AG04450 (cell line): ENCODE measurements around the gene CHST3. TPM values are rescaled to one million over a fixed set of nuclear protein-coding genes. Genes with fewer than 3 reads are reported as not detected.

ENCODE experiments used
- CTCF ChIA-PET: fragments of 300-600, 350-600 bp; formaldehyde crosslinking; extraction: SDS; loops from one replicate; lab custom pipeline; 2022; ENCODE audit warnings: antibody characterized with exemption, inconsistent platforms; lab: Charles Lee
- POLR2A ChIA-PET: fragments of 350-600 bp; formaldehyde crosslinking; extraction: SDS; loops from one replicate; lab custom pipeline; 2021; ENCODE audit warnings: antibody characterized with exemption, inconsistent platforms; lab: Yijun Ruan, JAX
- DNase-seq: peaks from one replicate; pipeline ENCODE4 v3.0.0-alpha.2; 2011; ENCODE audit warnings: low read depth, low spot score
- H3K27ac ChIP-seq: one replicate; pipeline ENCODE4 v1.5.1; 2012; ENCODE audit warnings: low read depth, low read length, control low read depth
- H3K27me3 ChIP-seq: one replicate; pipeline ENCODE4 v1.6.0; 2012; ENCODE audit warnings: low read length; ENCODE audit not compliant: control insufficient read depth, insufficient read depth
- H3K4me3 ChIP-seq: 2 replicates; pipeline ENCODE4 v1.5.1; 2011; ENCODE audit warnings: mild to moderate bottlenecking, low read depth, low read length, control low read depth
- H3K9me3 ChIP-seq: 2 replicates; pipeline ENCODE4 v1.5.1; 2012; ENCODE audit warnings: low read length; ENCODE audit not compliant: control insufficient read depth, insufficient read depth
- polyA plus RNA-seq: library from polyadenylated mRNA; depleted of rRNA; stranded (reverse); fragments of >200 nt; gene quantifications from 2 replicates; pipeline ENCODE4 v1.2.3, GENCODE V29; 2011
- TF ChIP-seq, protein P1 (sequence below): IDR thresholded peaks from 2 replicates; pipeline ENCODE4 v1.5.1; 2011; ENCODE audit warnings: low read depth, low read length, control low read depth, inconsistent platforms

Gene CHST3
- polyA plus RNA-seq, 1 experiment = 4.6 TPM

- DNase-seq = no peak
- no peaks in the 10 kb centered on the region for H3K27me3 ChIP-seq
- ChIA-PET POLR2A (no interaction called here), CTCF (interaction anchor here (1.4 kb wide), 1 partner anchor 59 kb away, joined by 3 read pairs; no protein-coding TSS in a partner anchor)
- H3K9me3 ChIP-seq = peaks cover 6% of the 10 kb centered on the region
- H3K27ac ChIP-seq = no peak overlapping the region
- no peak overlapping the region for H3K4me3 ChIP-seq
- TF ChIP-seq, protein P1, sequence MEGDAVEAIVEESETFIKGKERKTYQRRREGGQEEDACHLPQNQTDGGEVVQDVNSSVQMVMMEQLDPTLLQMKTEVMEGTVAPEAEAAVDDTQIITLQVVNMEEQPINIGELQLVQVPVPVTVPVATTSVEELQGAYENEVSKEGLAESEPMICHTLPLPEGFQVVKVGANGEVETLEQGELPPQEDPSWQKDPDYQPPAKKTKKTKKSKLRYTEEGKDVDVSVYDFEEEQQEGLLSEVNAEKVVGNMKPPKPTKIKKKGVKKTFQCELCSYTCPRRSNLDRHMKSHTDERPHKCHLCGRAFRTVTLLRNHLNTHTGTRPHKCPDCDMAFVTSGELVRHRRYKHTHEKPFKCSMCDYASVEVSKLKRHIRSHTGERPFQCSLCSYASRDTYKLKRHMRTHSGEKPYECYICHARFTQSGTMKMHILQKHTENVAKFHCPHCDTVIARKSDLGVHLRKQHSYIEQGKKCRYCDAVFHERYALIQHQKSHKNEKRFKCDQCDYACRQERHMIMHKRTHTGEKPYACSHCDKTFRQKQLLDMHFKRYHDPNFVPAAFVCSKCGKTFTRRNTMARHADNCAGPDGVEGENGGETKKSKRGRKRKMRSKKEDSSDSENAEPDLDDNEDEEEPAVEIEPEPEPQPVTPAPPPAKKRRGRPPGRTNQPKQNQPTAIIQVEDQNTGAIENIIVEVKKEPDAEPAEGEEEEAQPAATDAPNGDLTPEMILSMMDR = no peak
Observed at GRCh38 chr10:71989661-71990454, 25.7 kb downstream of the CHST3 start.

DNA sequence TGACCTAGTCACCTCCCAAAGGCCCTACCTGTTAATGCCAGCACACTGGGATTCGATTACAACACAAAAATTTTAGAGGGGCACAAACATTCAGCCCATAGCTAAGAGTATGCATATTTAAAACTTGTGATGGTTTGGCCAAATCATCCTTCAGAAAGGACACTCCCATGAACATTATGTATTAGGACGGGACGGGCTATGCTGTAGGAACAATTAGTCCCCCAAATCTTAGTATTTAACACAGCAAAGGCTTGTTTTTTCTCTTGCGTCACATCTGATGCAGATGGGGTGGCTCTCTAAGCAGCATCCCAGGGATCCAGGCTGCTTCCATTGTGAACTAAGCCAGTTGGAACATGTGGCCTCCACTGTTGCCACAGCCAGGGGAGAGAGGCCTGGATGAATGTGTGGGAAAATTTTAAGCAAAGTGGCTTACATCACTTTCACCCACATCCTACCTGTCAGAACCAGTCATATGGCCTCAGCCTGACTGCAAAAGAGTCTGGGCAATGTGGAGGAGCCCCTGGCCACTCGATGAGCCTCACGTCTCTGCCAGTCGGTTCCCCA, 26.6 kb downstream of the CHST3 start:
- H3K4me3 ChIP-seq = no peak overlapping the region
- ChIA-PET CTCF (interaction anchor here (1.4 kb wide), 1 partner anchor 58 kb away, joined by 3 read pairs; no protein-coding TSS in a partner anchor), POLR2A (no interaction called here)
- TF ChIP-seq, protein P1 = no peak
- no peak for DNase-seq
- H3K27me3 ChIP-seq = no peaks in the 10 kb centered on the region
- H3K9me3 ChIP-seq = peaks cover 6% of the 10 kb centered on the region; the same call in 1 of the 2 replicates
- H3K27ac ChIP-seq = no peak overlapping the region

GRCh38 chr10:71995449-71995848, 31.3 kb downstream of the CHST3 start:
- H3K9me3 ChIP-seq = no peaks in the 10 kb centered on the region
- H3K27ac ChIP-seq = no peak overlapping the region
- CTCF ChIA-PET = interaction anchor here (1.1 to 1.8 kb wide), 2 partner anchors 21 to 54 kb away, joined by 4 to 15 read pairs; no protein-coding TSS in a partner anchor
- TF ChIP-seq, protein P1 = no peak
- no peak overlapping the region for H3K4me3 ChIP-seq
- no peak for DNase-seq
- H3K27me3 ChIP-seq = no peaks in the 10 kb centered on the region
- POLR2A ChIA-PET = no interaction called here

DNA sequence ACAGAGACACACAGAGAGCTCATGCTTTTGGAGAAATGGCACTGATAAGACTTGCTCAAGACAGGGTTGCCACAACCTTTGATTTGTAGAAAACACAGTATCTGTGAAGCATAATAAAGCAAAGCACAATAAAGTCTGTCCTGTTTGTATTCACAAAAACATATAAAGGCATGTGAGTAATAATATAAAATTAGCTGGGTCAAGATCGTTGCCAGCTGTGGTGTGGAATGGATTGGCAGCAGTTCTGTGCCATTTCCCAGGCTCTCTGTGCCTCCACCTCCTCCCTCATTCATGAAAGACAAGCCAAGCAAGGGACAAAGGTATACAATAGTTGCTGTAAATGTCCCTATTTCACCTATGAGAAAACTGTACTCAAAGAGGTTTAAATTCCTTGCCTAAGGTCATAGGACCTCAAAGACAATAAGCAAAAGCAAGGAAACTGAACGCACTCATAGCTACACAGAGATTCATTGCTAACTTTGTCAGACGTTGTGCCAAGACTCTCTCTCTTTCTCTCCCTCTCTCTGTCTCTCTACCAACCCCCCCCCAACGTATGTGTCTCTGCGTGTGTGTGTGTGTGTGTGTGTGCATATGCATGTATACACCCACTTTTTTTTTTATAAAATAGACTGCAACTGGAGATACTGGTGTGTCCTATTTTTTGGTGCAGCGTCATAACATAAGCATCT, 31.8 kb downstream of the CHST3 start:
- TF ChIP-seq, protein P1 = no peak
- Histone ChIP-seq H3K27ac (no peak overlapping the region), H3K9me3 (no peaks in the 10 kb centered on the region), H3K27me3 (no peaks in the 10 kb centered on the region), H3K4me3 (no peak overlapping the region)
- DNase-seq = no peak
- POLR2A ChIA-PET = interaction anchor here (0.5 kb wide), 1 partner anchor 60 kb away, joined by 6 read pairs; no protein-coding TSS in a partner anchor
- CTCF ChIA-PET = interaction anchor here (1.1 to 1.8 kb wide), 2 partner anchors 22 to 53 kb away, joined by 4 to 15 read pairs; no protein-coding TSS in a partner anchor
